Stimulated activated CD8-positive, alpha-beta memory T cell treated with anti-CD3 and anti-CD28 coated beads, Interleukin-7, amount 100 ng/mL, for 48 hours (primary cell): ENCODE results near the gene IRF1.

Source experiments
- DNase-seq, 2 donors: peaks; one replicate each; pipeline ENCODE4 v3.0.0-alpha.2; 2020; ENCODE audit warnings: low read depth in 1 of 2; ENCODE audit errors: extremely low read depth in 1 of 2

IRF1 gene

GRCh38 chr5:132463811-132464155 is 26.8 kb downstream of the IRF1 start:
- DNase-seq = no peak

GRCh38 chr5:132462856-132463745 is 27.5 kb downstream of the IRF1 start:
- DNase-seq = no peak

- no peak for DNase-seq
Observed at GRCh38 chr5:132462333-132462732, 28.2 kb downstream of the IRF1 start.

DNA sequence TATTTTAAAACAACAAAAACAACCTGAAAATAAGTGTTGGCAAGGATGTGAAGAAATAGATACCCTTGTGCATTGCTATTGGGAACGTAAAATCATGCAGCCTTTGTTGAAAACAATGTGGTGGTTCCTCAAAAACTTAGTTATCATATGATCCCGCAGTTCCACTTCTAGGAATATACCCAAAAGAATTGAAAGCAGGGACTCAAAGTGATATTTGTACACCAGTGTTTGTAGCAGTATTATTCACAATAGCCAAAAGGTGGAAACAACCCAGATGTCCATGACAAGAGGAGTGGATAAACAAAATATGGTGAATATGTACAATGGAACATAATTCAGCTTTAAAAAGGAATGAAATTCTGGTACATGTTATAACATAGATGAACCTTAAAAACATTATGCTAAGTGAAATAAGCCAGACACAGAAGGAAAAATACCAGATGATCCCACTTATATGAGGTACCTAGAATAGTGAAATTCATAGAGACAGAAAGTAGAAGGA is 29.0 kb downstream of the IRF1 start:
- no peak for DNase-seq

DNA sequence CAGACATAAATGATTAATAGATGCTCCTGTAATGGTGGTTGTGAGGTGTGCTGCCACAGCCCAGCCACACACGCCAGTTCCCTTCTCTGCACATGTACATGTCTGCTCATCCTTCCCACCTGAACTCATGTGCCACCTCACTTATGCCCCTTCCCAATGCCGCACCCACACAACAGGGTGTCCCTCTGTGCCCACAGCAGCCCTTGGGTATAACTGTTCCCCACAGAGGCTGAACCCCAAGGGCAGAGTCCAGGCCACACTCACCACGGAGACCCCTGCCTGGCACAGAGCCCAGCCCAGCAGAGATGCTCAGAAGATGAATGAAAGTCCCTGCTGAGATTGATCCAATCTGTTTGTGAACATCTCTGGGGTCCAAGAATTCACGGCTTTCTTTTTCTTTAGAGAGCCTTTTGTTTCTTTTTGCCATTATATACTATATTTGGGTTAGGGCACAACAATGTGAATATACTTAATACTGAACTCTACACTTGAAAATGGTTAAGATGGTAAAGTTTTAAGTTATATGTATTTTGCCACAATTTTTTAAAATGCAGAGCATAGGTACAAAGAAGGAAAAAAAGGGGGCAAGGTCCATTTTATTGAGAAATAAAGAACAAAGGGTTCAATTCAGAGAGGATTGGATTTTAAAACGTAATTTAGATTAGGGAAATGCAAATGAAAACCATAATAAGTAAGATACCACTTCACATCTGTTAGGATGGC is 29.6 kb downstream of the IRF1 start:
- DNase-seq = no peak

- DNase-seq = no peak
Observed at GRCh38 chr5:132459983-132460838, 30.4 kb downstream of the IRF1 start.

- DNase-seq = no peak
Observed at GRCh38 chr5:132459031-132459982, 31.3 kb downstream of the IRF1 start.

DNA sequence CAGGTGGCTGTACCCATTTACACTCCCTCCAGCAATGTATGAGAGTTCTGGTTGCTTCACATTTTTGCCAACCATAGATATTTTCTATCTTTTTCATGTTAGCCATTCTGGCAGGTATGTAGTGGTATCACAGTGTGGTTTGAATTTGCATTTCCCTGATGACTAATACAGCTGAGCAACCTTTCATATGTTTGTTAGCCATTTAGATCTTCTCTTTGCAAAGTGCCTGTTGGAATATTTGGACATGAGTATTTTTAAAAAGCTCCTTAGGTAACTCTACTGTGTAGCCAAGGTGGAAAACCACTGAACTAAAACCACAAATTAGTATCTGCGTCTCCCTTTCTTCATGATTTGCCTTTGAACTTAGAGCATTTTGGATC is 31.9 kb downstream of the IRF1 start:
- DNase-seq = no peak

- DNase-seq = no peak
Observed at GRCh38 chr5:132458226-132458560, 32.4 kb downstream of the IRF1 start.

- DNase-seq = no peak
Observed at GRCh38 chr5:132457371-132458225, 33.0 kb downstream of the IRF1 start.

DNA sequence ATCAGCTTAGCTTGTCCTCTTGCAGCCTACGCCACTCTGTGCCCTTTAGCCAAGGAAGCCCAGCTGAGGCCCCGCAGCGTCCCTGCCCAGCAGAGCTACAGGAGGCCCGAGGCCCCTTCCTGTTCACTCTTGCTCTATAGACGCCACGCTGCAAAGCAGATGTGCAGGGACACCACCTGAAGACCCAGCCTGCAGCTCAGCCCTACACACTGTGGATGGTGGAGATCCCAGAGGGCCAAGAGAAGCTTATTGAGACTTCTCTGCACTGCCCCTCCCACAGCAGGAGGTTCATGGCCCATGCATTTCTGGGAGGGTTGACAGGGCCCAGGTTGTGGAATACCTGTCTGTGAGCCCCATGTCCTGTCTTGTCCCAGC is 33.6 kb downstream of the IRF1 start:
- no peak for DNase-seq

- peak in 1 of 2 donors; percentile 44 for DNase-seq
Observed at GRCh38 chr5:132456296-132456986, 34.1 kb downstream of the IRF1 start.

- no peak for DNase-seq
Observed at GRCh38 chr5:132455614-132456115, 34.9 kb downstream of the IRF1 start.

DNA sequence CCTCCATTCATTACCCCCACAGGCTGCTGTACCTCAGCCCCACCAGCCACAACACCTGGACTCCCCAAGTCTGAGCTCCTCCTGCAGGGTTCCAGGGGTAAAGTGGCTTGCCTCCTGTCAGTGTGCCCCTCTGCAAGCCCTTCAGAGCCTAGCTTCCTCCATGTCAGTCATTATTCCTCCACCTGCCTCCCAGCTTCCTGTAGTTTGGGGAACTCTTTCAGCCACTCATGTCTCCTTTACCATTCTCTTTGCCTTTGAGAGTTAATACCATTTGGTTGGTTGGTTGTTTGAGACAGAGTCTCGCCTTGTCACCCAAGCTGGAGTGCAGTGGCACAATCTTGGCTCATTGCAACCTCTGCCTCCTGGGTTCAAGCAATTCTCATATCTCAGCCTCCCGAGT is 36.2 kb downstream of the IRF1 start:
- DNase-seq = no peak

GRCh38 chr5:132451387-132451786 is 39.2 kb downstream of the IRF1 start:
- no peak for DNase-seq

- DNase-seq = no peak
Observed at GRCh38 chr5:132449060-132449459, 41.5 kb downstream of the IRF1 start.

DNA sequence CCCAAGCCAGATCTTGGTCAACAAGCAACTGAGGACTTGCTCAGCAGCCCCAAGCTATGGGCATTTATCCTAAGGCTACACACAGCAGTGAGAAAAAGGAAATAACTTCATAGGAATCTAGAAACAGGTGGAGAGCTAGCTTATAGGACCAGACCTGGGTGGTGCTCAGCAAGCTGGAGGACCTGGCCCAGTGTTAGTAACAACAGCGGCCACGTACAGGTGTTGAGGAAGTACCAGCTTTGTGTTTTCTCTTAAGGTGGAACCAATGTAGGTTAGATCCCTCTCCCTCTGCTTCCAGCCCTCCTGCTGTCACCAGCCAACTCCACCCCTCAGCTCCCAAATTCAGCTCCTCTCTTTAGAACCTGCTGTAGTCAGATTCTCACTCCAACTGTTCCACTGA is 43.4 kb downstream of the IRF1 start:
- no peak for DNase-seq

DNA sequence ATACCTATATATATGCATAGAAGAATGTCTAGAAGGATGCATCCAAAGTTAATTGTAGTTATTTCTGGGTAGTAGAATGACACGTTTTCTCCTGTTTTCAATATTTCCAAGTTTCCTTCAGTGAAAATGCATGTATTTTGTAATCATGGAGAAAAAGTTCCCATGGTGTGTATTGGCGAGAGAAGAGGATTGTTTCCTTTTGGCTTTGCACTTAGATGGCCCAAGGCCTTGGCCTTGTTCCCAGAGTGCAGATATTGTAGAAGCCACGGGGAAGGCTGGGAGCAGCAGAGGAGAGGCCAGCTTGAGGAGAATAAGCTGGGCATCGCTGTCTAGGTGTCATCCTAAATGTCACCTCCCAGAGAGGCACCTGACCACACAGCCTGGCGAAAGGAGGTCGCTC is 44.0 kb downstream of the IRF1 start:
- DNase-seq = no peak

- DNase-seq = no peak
Observed at GRCh38 chr5:132445930-132446329, 44.6 kb downstream of the IRF1 start.
